RWPE1 (cell line): ENCODE data around the gene COA4.

Source experiments
- CTCF ChIA-PET: fragments of 350-600 bp; sonication (Branson Sonifier 250); formaldehyde crosslinking; extraction: SDS; loops from one replicate; lab custom pipeline; 2021; lab: Yijun Ruan, JAX
- POLR2A ChIA-PET: fragments of 400-600 bp; formaldehyde crosslinking; extraction: SDS; loops from one replicate; lab custom pipeline; 2020; ENCODE audit warnings: antibody characterized with exemption; ENCODE audit not compliant: low non-redundant PET; lab: Yijun Ruan, JAX
- DNase-seq: peaks from one replicate; pipeline ENCODE4 v3.0.0; 2012; ENCODE audit warnings: low spot score
- H3K27ac ChIP-seq: fragments of 450-650 bp; 2 replicates; pipeline ENCODE4 v1.5.1; 2017
- TF ChIP-seq, protein P1 (sequence below): fragments of 450-650 bp; conservative IDR thresholded peaks from 2 replicates; pipeline ENCODE4 v1.5.1; 2017; ENCODE audit warnings: low read depth, mild to moderate bottlenecking

The COA4 gene

DNA sequence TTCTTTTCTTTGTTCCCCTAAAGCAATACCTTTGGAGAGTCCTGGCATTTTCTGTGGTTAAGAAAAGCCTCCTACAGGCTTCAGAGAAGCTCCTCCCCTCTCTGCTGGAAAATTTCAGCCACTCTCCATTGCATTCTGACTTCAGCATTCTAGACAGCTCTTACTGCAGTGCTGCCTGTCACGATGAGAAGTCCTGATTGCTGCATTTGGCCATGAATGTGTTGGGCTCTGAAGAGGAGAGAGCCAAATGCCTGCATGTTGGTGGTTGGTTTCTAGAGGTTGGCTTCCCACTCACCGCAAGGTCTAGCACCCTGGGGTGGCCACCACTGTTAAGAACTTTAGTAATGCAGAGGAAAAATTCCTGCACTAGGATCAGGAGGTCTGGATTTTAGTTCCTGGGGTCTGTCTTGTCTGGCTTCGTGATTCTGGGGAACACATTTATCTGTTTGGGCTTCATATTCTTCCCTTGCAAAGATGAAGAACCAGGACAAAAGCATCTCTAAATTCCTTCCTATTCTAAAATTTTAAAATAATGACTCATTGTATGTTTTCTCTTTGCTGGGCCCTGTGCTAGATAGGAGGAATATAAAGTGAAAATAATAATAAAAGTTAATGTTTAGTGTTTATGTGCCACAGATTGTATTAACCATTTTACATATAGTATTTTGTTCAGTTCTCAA is 38.1 kb downstream of the COA4 start:
- TF ChIP-seq, protein P1, sequence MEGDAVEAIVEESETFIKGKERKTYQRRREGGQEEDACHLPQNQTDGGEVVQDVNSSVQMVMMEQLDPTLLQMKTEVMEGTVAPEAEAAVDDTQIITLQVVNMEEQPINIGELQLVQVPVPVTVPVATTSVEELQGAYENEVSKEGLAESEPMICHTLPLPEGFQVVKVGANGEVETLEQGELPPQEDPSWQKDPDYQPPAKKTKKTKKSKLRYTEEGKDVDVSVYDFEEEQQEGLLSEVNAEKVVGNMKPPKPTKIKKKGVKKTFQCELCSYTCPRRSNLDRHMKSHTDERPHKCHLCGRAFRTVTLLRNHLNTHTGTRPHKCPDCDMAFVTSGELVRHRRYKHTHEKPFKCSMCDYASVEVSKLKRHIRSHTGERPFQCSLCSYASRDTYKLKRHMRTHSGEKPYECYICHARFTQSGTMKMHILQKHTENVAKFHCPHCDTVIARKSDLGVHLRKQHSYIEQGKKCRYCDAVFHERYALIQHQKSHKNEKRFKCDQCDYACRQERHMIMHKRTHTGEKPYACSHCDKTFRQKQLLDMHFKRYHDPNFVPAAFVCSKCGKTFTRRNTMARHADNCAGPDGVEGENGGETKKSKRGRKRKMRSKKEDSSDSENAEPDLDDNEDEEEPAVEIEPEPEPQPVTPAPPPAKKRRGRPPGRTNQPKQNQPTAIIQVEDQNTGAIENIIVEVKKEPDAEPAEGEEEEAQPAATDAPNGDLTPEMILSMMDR = no peak
- POLR2A ChIA-PET = no interaction called here
- CTCF ChIA-PET = no interaction called here
- no peak overlapping the region for H3K27ac ChIP-seq
- DNase-seq = no peak

DNA sequence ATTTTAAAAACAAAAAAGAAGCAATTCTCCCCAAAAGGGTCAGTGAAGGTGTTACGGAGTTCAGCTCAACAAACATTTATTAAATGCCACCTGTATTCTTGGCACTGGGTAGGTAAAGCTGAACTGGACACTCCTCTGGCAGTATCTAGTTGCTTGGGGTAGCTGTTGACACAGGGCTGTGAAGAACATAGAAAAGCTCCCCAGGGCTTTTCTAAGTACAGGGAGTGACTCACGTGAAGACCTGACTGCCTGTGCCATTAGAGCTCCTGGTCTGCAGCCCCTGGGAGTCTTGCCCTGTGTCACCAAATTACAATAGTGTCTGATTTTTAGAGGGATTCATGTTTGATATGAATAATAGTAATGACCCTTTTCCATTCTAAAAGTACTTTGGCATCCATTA is 43.6 kb downstream of the COA4 start:
- no peak for DNase-seq
- no peak overlapping the region for H3K27ac ChIP-seq
- TF ChIP-seq, protein P1 = no peak
- POLR2A ChIA-PET = no interaction called here
- CTCF ChIA-PET = no interaction called here

DNA sequence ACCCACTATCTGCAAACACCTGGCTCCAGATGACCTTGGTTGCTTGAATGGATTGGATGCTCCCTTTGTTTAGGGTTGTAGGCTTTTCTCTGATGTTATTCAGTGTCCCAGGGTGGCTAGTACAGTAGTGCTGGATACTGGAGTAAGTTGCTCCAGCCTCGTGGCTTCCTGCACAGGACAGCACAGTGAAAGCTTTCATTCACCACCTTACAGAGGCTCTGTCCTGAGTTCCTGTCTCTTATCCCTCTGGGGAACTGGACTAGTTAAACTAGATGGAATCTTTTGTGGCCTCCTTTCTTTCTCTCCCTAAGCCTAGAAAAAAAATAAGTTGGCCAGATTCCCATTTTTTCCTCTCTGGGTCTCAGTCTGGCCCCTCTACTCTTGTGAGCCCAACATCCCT is 46.4 kb downstream of the COA4 start:
- TF ChIP-seq, protein P1 = no peak
- DNase-seq = no peak
- ChIA-PET CTCF (interaction anchor here (0.7 kb wide), 1 partner anchor 16 kb away, joined by 4 read pairs; no protein-coding TSS in a partner anchor), POLR2A (interaction anchor here (0.6 kb wide), 1 partner anchor 16 kb away, joined by 5 read pairs; no protein-coding TSS in a partner anchor)
- H3K27ac ChIP-seq = no peak overlapping the region
